Activated T-cell treated with anti-CD3 and anti-CD28 coated beads for 1 hour (primary cell): ENCODE measurements around the gene RBM19.

ENCODE experiments used
- DNase-seq: peaks from one replicate; pipeline ENCODE4 v3.0.0-alpha.2; 2020; ENCODE audit warnings: low read depth

Gene RBM19

DNA sequence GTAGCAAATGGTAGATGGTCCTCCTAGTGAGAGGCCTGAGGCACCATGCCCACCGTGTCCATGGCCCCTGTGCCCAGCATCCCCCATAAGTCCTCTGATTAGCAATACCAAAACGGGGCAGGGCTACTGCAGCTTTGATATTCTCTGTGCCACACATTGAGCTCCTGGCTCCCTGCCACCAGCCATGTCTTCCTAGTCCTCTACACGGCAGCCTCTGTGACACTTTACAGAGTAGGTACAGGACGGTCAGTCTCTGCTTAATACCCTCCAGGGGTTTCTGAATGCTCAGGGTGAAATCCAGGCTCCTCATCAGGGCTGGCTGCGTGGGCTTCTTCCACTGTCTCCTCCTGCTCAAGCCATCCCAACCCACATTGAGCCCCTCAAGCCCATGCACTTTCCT, 8.0 kb downstream of the RBM19 start:
- DNase-seq = no peak

GRCh38 chr12:113957627-113958026, 8.5 kb downstream of the RBM19 start:
- no peak for DNase-seq

- DNase-seq = no peak
These were observed 10.8 kb downstream of the RBM19 start for GRCh38 chr12:113955109-113955970.

- no peak for DNase-seq
These were observed 11.6 kb downstream of the RBM19 start for GRCh38 chr12:113954547-113954946.

DNA sequence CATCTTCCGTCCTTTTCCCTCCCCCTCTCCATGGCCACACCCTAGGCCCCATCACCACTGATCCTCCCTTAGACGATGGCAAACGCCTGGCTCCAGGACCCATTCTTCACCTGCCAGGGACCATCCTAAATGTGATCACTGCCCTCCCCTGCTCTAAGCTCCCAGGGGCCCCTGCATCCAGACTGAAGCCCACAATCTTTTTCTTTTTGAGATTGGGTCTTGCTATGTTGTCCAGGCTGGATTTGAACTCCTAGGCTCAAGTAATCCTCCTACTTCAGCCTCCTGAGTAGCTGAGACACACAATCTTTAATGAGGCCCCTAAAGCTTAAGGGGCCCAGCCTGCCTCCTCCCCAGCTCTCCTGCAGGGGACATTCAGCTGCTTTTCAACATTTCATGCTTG, 15.3 kb downstream of the RBM19 start:
- no peak for DNase-seq

DNA sequence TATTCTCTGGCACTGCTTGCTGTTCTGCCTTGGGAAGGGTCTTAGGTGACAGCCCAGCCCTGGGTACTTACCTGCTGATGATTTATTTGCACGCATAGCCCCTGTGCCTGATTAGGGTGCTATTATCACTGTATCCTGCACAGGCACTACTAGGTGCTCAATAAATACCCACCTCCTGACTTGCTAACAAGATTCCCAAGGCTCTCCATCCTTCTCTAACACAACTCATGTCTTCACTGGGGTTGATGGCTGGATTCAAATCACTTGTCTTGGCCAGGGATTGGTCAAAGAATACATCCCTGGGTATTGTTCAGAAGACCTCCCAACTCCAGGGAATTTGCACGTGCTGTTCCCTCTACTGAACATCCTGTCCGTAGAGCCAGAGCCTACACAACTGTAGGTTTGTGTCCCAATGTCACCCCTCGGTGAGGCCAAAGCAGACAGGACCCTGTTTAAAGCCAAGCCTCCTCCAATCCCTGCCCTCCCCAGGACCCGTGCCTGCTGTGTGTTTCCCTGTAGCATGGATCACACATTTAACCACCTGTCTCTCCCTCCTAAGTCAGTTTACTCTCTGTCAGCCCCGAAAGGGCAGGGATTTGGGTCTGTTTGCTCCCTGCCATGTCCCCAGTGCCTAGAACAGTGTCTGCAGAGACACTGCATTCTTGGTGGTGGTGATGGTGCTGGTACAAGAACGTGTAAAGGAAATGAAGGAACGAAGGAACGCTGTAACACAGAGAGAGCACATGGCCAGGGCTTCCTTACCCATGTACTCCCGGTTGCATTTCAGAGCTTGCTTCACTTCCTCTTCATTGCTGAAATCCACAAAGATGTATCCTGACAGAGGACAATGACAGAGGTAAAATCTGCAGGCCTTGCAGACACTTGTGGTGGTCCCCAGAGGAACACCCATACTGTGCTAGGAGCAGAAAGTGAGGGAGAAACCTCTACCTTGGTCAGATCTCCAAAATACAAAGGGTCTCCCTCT, 16.5 kb downstream of the RBM19 start:
- no peak for DNase-seq

- no peak for DNase-seq
These were observed 17.8 kb downstream of the RBM19 start for GRCh38 chr12:113948151-113948914.

- DNase-seq = no peak
These were observed 19.9 kb downstream of the RBM19 start for GRCh38 chr12:113946175-113946574.

DNA sequence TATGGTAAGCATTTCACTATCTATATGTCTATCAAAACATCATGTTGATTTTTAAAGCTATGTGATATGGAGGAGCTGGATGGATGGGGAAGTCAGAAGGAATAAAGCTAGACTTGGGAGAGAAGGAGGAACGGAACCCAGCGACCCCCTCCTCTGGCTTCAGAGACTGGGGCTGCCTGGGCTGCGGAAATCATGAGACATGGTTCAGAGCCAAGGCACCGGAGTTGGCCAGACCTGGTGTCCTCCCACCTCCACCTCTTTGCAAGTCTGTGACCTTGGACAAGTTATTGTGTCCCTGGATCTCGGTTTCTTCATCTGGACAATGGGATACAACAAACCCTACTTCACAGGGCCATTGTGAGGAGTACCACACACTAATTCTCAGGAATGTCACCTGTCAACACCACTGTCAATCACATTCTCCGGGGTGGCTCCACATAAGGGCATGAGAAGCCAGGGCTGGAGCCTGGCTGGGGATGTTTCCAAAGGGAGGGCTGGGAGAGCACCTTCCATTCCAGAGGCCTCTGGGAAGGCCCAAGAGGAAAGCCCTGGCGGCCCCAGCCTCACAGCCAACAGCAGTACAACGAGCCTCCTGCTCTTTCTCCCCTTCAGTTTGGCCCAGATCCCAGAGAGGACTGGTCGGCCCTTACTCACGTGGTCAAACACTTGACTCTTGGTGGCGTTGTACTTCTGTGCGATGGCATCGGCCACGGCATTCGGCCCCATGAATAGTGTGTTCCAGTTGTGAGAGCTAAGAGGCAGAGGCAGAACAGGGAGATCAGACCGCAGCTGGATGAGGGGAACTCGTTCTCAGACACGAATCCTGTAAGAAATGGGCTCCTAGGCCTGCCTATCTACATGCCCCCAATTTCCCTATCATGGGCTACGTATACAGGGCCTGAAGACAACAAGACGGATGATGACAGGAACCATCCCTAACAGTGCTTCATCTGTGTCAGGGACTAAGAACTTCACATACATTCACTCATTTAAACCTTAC, 20.7 kb downstream of the RBM19 start:
- no peak for DNase-seq

DNA sequence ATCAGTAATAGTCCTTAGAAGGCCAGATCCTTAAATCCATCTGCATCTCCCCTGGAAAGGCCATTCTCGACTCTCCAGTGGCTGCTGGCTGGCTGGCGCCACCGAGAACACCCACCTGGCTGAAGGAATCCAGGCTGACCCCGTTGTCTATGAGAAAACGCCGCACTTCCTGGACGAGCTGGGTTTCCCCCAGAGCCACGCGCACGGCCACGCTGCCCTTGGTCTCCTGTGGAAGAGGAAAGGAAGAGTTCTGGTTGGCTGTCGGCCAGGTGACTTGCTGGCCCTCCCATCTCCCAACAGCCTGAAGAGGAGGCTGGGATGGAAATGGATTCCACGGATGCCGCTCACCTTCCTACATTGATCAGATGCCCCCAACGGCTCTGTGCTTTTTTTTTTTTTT, 23.9 kb downstream of the RBM19 start:
- DNase-seq = no peak

- no peak for DNase-seq
These were observed 25.0 kb downstream of the RBM19 start for GRCh38 chr12:113941208-113941486.

DNA sequence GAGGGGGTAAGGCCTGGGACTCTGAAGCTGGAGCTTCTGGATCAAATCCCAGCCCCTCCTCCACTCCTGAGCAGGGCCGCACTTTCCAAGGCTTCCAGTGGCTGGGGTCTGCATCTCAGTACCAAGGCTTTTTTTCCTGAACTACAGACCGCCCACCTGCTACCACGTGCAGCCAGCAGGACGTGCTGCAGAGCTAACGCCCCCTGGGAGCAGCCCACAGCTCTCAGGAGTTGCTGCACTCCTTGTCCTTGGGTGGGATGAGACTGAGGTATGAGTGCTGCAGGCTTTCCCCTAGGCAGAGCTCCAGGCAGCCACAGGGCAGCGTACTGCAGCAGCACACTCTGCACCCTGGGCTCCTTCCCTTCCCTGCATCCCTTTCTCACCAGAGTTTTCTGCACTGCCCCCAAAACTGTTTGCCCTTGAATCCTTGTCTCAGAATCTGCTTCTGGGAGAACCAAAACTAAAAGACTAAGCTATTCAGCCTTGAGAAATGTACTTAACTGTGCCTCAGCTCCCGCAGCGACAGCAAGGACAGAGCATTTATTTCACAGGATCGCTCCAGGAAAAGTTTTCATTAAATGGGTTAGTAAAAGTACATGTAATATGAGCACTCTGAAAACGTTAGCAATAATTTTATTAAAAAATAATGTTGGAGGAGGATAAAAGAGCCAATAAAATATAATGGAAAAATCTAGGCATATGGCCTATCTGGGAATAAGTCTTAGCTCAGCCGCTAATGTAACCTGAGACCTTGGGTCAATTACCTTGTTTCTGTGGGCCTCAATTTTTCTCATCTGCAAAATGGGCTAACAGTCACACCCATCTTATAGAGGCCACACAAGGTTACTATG, 25.5 kb downstream of the RBM19 start:
- no peak for DNase-seq

- DNase-seq = no peak
These were observed 26.3 kb downstream of the RBM19 start for GRCh38 chr12:113939867-113940266.

GRCh38 chr12:113938471-113938870, 27.7 kb downstream of the RBM19 start:
- DNase-seq = no peak

GRCh38 chr12:113936460-113936859, 29.7 kb downstream of the RBM19 start:
- DNase-seq = no peak

DNA sequence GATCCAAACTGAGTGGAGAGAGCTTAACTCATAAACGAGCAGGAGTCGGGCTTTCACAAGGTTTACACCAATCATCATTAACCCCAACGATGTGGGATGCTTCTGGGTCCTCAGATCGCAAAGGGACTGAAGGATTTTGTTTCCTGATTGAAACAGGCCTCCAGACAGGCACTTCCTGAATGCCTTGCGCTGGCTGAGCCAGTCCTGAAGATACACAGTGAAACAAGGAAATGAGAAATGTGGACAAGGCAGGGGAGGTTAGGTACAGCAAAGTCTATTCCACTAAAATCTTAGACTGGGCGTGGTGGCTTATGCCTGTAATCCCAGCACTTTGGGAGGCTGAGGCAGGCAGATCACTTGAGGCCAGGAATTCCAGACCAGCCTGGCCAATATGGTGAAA, 30.7 kb downstream of the RBM19 start:
- DNase-seq = no peak

DNA sequence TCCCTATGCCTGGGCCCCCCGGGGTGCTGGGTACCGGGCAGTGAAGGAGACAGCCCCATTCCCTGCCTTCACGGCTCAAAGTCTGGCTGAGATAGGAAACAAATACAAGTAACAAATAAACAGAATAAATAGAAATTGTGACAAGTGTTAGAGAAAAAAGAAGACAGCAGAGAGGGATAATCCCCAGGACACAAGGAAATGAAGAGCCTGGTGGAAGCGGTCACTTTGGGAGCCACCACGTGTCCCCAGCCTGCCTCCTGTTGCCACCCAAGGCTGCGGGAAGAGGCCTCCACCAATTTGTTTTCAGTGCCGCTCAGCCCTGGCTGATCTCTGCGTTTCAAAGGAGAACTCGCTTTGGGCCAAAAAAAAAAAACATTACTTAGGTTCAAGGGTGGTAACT, 31.2 kb downstream of the RBM19 start:
- DNase-seq = no peak

- DNase-seq = no peak
These were observed 31.9 kb downstream of the RBM19 start for GRCh38 chr12:113934060-113934814.

DNA sequence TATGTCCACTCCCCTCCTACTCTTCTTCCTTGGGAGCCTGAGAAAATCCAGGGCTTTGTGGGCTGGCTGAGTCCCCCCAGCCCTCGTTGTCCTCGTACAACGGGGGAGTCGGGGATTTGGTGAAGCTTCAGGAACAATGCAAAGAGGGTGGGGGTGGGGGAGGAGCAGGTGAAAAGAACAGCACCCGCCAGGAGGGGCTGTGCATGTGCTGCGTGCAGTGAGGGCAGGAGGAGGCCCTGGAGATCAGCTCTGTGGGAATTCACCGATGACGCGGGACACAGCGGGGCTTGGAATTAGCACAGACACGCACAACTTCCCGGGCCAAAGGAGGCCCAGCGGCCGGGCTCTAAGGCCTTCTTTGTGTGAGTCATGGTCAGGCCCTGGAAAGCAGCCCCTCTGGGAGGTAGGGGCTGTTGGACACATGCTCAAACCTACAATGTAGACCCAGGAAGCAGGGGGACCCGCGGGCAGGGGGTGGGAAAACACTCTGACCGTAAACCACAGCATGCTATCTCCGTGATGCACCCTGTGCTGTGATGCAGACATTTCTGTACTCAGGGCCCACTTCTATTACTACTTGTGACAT, 32.8 kb downstream of the RBM19 start:
- DNase-seq = no peak
